ENCODE results near the gene SLC27A6. TPM values are rescaled to one million over a fixed set of nuclear protein-coding genes. Genes with fewer than 3 reads are reported as not detected.
"Not testable (repeated sequence)": the region's sequence is repeated elsewhere in the genome, so short reads cannot be mapped to it uniquely, and the experiment has no call there.

SLC27A6 gene
- total and polyA plus RNA-seq, 7 donors, result 0.08 to 0.44 (median 0.18) TPM; not detected in 1

GRCh38 chr5:129022599-129022998 is 57.3 kb downstream of the SLC27A6 start:
- H3K27me3 ChIP-seq (ENCODE audit: insufficient read depth in 3 of 3, low read length in 2 of 3), result no peaks in the 10 kb centered on the region
- no peak for DNase-seq
- no peaks in the 10 kb centered on the region for H3K4me1 ChIP-seq
- no peaks in the 10 kb centered on the region for H3K9me3 ChIP-seq
- WGBS, 3 donors, result 81 to 90% (median 90%) methylated on average over 2 of the region's 2 CpGs
- H3K4me3 ChIP-seq, result no peak overlapping the region
- ATAC-seq, result no peak
- intact Hi-C loops (cut with DNase I), result no loop called here
- no peaks in the 10 kb centered on the region for H3K36me3 ChIP-seq (ENCODE audit: insufficient read depth in 1 of 2, low read depth in 1 of 2)
- no peak overlapping the region for H3K27ac ChIP-seq
- TF ChIP-seq CTCF (IDR thresholded peaks at IDR 0.05), result no peak

- Histone ChIP-seq H3K36me3 (ENCODE audit: insufficient read depth in 1 of 2, low read depth in 1 of 2) (no peaks in the 10 kb centered on the region), H3K9me3 (no peaks in the 10 kb centered on the region), H3K27ac (no peak overlapping the region), H3K27me3 (ENCODE audit: insufficient read depth in 3 of 3, low read length in 2 of 3) (no peaks in the 10 kb centered on the region), H3K4me1 (no peaks in the 10 kb centered on the region), H3K4me3 (no peak overlapping the region)
- intact Hi-C loops (cut with DNase I), result no loop called here
- no peak for DNase-seq
- TF ChIP-seq CTCF (IDR thresholded peaks at IDR 0.05), result no peak
- 88 to 97% (median 97%) methylated on average over 1 of the region's 1 CpG for WGBS, 3 donors
- no peak for ATAC-seq
Measured at GRCh38 chr5:129027260-129027659, 62.0 kb downstream of the SLC27A6 start.

- no peaks in the 10 kb centered on the region for H3K36me3 ChIP-seq (ENCODE audit: insufficient read depth in 1 of 2, low read depth in 1 of 2)
- no peaks in the 10 kb centered on the region for H3K27me3 ChIP-seq (ENCODE audit: insufficient read depth in 3 of 3, low read length in 2 of 3)
- DNase-seq (no peak), ATAC-seq (no peak)
- H3K4me1 ChIP-seq, result no peaks in the 10 kb centered on the region
- no peaks in the 10 kb centered on the region for H3K9me3 ChIP-seq
- H3K4me3 ChIP-seq, result no peak overlapping the region
- no peak overlapping the region for H3K27ac ChIP-seq
- TF ChIP-seq CTCF (IDR thresholded peaks at IDR 0.05), result no peak
- intact Hi-C loops (cut with DNase I), result no loop called here
Measured at GRCh38 chr5:129031886-129032683, 66.8 kb downstream of the SLC27A6 start.

- intact Hi-C loops (cut with DNase I); DNase-seq; H3K36me3 ChIP-seq (ENCODE audit: insufficient read depth in 1 of 2, low read depth in 1 of 2); H3K27ac ChIP-seq; H3K27me3 ChIP-seq (ENCODE audit: insufficient read depth in 3 of 3, low read length in 2 of 3); H3K4me3 ChIP-seq; H3K9me3 ChIP-seq; H3K4me1 ChIP-seq; ATAC-seq: not testable (repeated sequence)
- 87 to 94% (median 92%) methylated on average over 3 of the region's 3 CpGs for WGBS, 3 donors
Measured at GRCh38 chr5:129036257-129036656, 71.0 kb downstream of the SLC27A6 start.

- intact Hi-C loops (cut with DNase I), result no loop called here
- no peak for ATAC-seq
- Histone ChIP-seq H3K4me1 (no peaks in the 10 kb centered on the region), H3K4me3 (no peak overlapping the region), H3K9me3 (peaks cover 4% of the 10 kb centered on the region), H3K36me3 (ENCODE audit: insufficient read depth in 1 of 2, low read depth in 1 of 2) (no peaks in the 10 kb centered on the region), H3K27ac (no peak overlapping the region), H3K27me3 (ENCODE audit: insufficient read depth in 3 of 3, low read length in 2 of 3) (no peaks in the 10 kb centered on the region)
- TF ChIP-seq CTCF (IDR thresholded peaks at IDR 0.05), result no peak
- DNase-seq, result no peak
- 57 to 59% (median 59%) methylated on average over 4 of the region's 4 CpGs for WGBS, 3 donors
Measured at GRCh38 chr5:129041196-129041881, 76.1 kb downstream of the SLC27A6 start.
